GM12878 (cell line): ENCODE data around the gene DEXI. TPM values are rescaled to one million over a fixed set of nuclear protein-coding genes. Genes with fewer than 3 reads are reported as not detected.

Source experiments
- CUX1 ChIP-seq: IDR thresholded peaks from 2 replicates; pipeline ENCODE4 v1.6.1; 2012; ENCODE audit warnings: improper control_type of control experiment, low read depth, low read length; ENCODE audit not compliant: insufficient replicate concordance
- EGR1 ChIP-seq, 2 experiments: IDR thresholded peaks; 1 replicate in 1 of 2; 2 replicates in 1 of 2; pipeline ENCODE4 v1.6.1; 2011 to 2012; ENCODE audit warnings: low read depth in 2 of 2, low read length in 2 of 2, borderline replicate concordance in 1 of 2, mild to moderate bottlenecking in 1 of 2, moderate library complexity in 1 of 2
- ESRRA ChIP-seq: IDR thresholded peaks from 2 replicates; pipeline ENCODE4 v1.6.1; 2012; ENCODE audit warnings: mild to moderate bottlenecking, low read length, improper control_type of control experiment
- ETV6 ChIP-seq, 2 experiments: fragments of 450-650 bp in 1 of 2; IDR thresholded peaks in 1 of 2; conservative IDR thresholded peaks in 1 of 2; 2 replicates each; pipeline ENCODE4 v1.6.1; 2014; ENCODE audit warnings: antibody characterized with exemption in 1 of 2, borderline replicate concordance in 1 of 2, low read depth in 1 of 2, mild to moderate bottlenecking in 1 of 2, moderate library complexity in 1 of 2
- GATAD2B ChIP-seq: fragments of 450-650 bp; conservative IDR thresholded peaks from 2 replicates; pipeline ENCODE4 v1.6.1; 2017; ENCODE audit warnings: low read depth, mild to moderate bottlenecking, moderate library complexity
- IRF4 ChIP-seq: IDR thresholded peaks from 2 replicates; pipeline ENCODE4 v1.6.1; 2011; ENCODE audit warnings: low read depth, low read length
- MXI1 ChIP-seq: fragments of 150-350 bp; IDR thresholded peaks from 2 replicates; pipeline ENCODE4 v1.6.1; 2011; ENCODE audit warnings: low read depth, mild to moderate bottlenecking, inconsistent platforms, low read length, improper control_type of control experiment
- NR2C1 ChIP-seq: fragments of 450-650 bp; IDR thresholded peaks from 2 replicates; pipeline ENCODE4 v1.6.1; 2017; ENCODE audit warnings: antibody characterized with exemption, mild to moderate bottlenecking, moderate library complexity
- NRF1 ChIP-seq: conservative IDR thresholded peaks from 2 replicates; pipeline ENCODE4 v1.6.1; 2011; ENCODE audit warnings: mild to moderate bottlenecking, low read depth, low read length, improper control_type of control experiment
- PKNOX1 ChIP-seq: fragments of 450-650 bp; IDR thresholded peaks from 2 replicates; pipeline ENCODE4 v1.6.1; 2016; ENCODE audit warnings: mild to moderate bottlenecking
- RAD21 ChIP-seq: IDR thresholded peaks from 2 replicates; pipeline ENCODE4 v1.6.1; 2011; ENCODE audit warnings: mild to moderate bottlenecking, low read depth, low read length, moderate library complexity; ENCODE audit not compliant: insufficient read depth
- RELB ChIP-seq: fragments of 450-650 bp; IDR thresholded peaks from 2 replicates; pipeline ENCODE4 v1.6.1; 2017; ENCODE audit warnings: low read depth, mild to moderate bottlenecking, moderate library complexity
- SMARCA5 ChIP-seq: fragments of 450-650 bp; IDR thresholded peaks from 2 replicates; pipeline ENCODE4 v1.6.1; 2017; ENCODE audit warnings: mild to moderate bottlenecking
- TCF12 ChIP-seq: IDR thresholded peaks from 2 replicates; pipeline ENCODE4 v1.6.1; 2011; ENCODE audit warnings: low read depth, mild to moderate bottlenecking, low read length
- USF2 ChIP-seq: IDR thresholded peaks from 2 replicates; pipeline ENCODE4 v1.6.1; 2011; ENCODE audit warnings: low read depth, low read length, improper control_type of control experiment, borderline replicate concordance
- YY1 ChIP-seq: IDR thresholded peaks from 2 replicates; pipeline ENCODE4 v1.6.1; 2011; ENCODE audit warnings: low read depth, mild to moderate bottlenecking, low read length
- ZBED1 ChIP-seq: IDR thresholded peaks from 2 replicates; pipeline ENCODE4 v1.6.1; 2016; ENCODE audit warnings: borderline replicate concordance
- polyA plus RNA-seq, 11 experiments: library from polyadenylated mRNA; depleted of rRNA in 4 of 11; unstranded in 6 of 11; stranded (reverse) in 5 of 11; fragments of >200 nt; fragmentation: Nextera tagmentation in 4 of 11; fragmentation: Illumina TruSeq in 1 of 11; extraction: Ambion mirVana in 4 of 11; extraction: Trizol in 1 of 11; gene quantifications; 1 replicate in 1 of 11; 2 replicates in 10 of 11; pipeline versions ENCODE4 v1.2.1 to v1.2.3, GENCODE V29; 2011 to 2016; ENCODE audit warnings: inconsistent platforms in 2 of 11, missing spikeins in 2 of 11, low read depth in 1 of 11
- total RNA-seq, 4 experiments: library from RNA; depleted of rRNA in 3 of 4; stranded (reverse); fragments of >200 nt in 3 of 4; fragmentation: Illumina TruSeq in 1 of 4; extraction: Trizol in 1 of 4; gene quantifications; 2 replicates each; pipeline versions ENCODE4 v1.2.1 to v1.2.3, GENCODE V29; 2013 to 2021

The DEXI gene
- total and polyA plus RNA-seq, 10 of the 15 experiments (the other 5 are each of a cell fraction or from before 2014, with no cell fraction given), result 1.4 to 26.3 (median 18.4) TPM

GRCh38 chr16:10981697-10982216 lies 39.5 kb upstream of the DEXI start (continued):
- peak; percentile 45; the same call in 1 of the 2 replicates for TF ChIP-seq PKNOX1
- TF ChIP-seq YY1, result peak; percentile 54; the same call in 1 of the 2 replicates
- TF ChIP-seq CUX1, result peak; percentile 87
- peak; percentile 13; the same call in 1 of the 2 replicates for TF ChIP-seq TCF12
- no peak for TF ChIP-seq NRF1
- peak; percentile 54 for TF ChIP-seq RAD21
- peak; percentile 87 for TF ChIP-seq GATAD2B
- peak; percentile 34; the same call in 1 of the 2 replicates for TF ChIP-seq IRF4
- peak; percentile 43; the same call in 1 of the 2 replicates for TF ChIP-seq MXI1
- 0 out of 2 replicates have a peak, but pooled peaks have one; percentile 57 for TF ChIP-seq SMARCA5
- no peak for TF ChIP-seq ESRRA
- 0 out of 3 replicates have a peak, but pooled peaks of 1 of the 2 experiments have one; percentile 12 for TF ChIP-seq EGR1 (IDR thresholded peaks at IDR 0.05; ENCODE audit: borderline replicate concordance in 1 of 2, low read depth in 2 of 2, low read length in 2 of 2)
- TF ChIP-seq ZBED1, result no peak
- TF ChIP-seq USF2, result no peak
- 0 out of 2 replicates have a peak, but pooled peaks have one; percentile 37 for TF ChIP-seq RELB
- peak in 1 of 2 experiments; percentile 35; a peak in 1 of 4 replicates for TF ChIP-seq ETV6 (conservative IDR thresholded peaks at IDR 0.05 in 1 of 2, IDR thresholded peaks at IDR 0.05 in 1 of 2; ENCODE audit: borderline replicate concordance in 1 of 2, low read depth in 1 of 2)
- no peak for TF ChIP-seq NR2C1
